ENCODE data around the gene STIM2.
"Not testable (repeated sequence)": the region's sequence is repeated elsewhere in the genome, so short reads cannot be mapped to it uniquely, and the experiment has no call there.

The STIM2 gene

DNA sequence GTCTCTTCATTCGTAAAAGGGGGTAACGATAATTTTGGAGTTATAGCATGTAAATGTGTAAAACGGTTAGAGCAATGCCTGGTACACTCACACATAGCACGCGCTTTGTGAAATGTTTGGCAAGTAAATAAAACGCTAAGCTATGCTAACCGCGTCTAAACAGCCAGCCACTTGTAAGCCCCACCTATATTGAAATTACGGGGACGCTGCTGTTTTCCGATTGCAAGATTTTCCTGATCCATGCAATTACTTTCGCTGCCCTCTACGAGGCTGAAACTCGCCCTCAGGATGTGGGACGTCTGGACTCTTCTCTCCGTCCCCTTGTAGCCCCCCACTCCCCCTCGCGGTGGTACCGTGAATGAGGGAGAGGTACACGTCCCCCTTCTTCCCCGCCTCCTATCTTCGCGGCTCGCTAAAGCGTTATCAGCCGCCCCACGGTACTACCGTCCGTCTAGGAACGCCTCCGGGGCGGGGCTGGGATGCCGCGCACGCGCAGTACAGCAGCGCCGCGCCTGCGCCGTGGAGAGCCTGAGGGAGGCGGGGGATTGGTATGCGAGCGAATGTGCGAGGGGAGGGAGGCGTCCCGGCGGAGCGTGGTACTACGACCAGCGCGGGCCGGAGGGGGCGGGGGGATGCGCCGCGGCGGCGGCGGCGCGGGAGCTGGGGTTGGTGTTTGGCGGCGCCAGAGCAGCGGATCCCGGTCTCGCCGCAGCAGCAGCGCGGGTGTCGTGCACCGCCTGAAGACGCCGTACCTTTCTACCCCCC, at the start of gene STIM2:
TSS of gene STIM2 (plus strand) at position 685 of the 765 bp plus-strand sequence.
- DNase-seq: peak; percentile 100

DNA sequence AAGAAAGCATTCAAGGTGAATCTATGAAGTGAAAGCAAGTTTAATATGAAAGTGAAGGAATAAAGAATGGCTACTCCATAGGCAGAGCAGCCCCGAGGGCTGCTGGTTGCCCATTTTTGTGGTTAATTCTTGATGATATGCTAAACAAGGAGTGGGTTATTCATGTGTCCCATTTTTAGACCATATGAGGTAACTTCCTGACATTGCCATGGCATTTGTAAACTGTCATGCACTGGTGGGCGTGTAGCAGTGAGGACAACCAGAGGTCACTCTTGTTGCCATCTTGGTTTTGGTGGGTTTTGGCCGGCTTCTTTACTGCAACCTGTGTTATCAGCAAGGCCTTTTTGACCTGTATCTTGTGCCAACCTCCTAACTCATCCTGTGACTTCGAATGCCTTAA, 49.1 kb upstream of the STIM2 start:
- not testable (repeated sequence) for DNase-seq

DNA sequence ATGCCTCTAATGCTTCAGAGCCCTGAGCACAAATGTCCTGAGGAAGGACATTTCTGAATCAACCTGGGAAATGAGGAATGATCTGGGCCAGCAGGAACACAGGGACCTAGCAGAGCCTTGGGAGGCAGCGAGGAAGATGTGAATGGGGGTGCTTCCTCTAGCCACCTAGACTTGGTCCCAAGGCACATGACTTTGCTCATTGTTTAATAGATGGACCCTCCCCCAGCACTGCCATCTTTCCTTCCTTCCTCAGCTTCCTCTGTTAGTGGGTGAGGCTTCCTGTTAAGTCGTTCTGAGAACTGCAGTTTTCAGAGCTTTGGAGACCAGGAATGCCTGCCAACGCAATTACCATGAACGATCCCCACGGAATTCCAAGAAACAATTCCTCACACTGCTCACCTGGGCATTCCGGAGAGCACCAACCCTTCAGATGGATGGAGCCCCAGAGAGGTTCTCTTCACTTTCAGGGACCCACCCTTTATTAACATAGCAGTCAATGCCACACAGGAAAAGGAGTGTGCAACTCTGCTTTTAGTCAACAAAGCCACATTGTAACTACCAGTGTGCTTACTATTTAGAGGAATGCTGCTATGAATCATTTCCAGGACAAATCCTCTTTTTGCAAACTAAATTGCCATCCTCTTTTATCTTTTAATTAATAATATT, 48.5 kb upstream of the STIM2 start:
- DNase-seq: no peak

DNA sequence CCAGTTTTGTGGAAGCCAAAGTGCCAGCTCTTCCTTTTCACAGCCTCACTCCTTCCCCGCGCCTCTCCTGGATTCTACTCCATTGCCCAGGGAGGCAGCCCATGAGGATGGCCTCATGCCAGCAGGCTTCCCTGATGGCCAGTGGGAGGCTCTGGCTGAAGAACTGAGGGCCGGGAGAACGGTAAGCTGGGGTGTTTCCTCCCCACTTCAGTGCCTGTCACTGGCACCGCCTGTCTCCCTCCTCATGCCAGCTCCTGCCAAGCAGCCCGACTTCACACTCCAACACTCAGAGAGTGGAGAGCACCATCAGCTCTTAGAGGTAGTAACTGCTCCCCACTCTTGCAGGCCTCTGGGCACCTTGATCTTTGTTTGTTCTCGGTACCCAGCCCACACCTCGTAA, 46.9 kb upstream of the STIM2 start:
- no peak for DNase-seq

DNA sequence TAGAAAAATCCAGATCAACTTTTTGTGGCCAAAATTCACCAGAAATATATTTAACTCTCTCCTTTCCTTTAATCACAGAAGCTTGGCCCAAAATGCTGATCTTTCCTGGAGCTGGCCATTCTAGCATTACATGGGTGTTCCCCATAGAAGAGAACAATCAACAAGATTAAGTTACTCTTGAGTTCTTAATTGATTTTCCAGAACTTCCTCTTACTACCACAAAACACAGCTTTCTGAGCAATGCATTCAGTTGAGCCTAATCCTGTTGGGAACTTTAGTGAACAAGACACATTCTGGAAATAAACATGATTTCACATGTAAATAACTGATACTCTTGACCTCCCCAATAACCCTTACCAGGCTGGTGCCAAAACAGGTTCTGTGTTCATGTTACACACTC, 45.4 kb upstream of the STIM2 start:
- DNase-seq: no peak

DNA sequence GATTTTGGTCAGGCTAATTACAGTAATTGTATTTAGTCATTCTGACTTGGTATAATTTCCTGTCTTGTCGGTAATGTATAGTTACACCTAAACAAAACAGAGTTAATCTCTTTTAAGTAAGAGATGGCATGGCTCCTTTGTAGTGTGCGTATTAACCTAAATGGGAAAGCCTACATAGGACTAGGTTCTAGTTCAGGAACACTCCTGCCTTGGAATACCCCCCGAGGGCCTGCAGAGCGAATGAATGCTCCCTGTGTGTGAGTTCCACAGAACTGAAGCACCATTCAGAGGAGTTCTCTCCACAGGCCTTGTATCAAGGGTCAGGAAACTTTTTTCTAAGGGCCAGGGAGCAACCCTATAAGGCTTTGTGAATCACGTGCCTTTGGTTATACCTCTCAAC, 44.9 kb upstream of the STIM2 start:
- no peak for DNase-seq

DNA sequence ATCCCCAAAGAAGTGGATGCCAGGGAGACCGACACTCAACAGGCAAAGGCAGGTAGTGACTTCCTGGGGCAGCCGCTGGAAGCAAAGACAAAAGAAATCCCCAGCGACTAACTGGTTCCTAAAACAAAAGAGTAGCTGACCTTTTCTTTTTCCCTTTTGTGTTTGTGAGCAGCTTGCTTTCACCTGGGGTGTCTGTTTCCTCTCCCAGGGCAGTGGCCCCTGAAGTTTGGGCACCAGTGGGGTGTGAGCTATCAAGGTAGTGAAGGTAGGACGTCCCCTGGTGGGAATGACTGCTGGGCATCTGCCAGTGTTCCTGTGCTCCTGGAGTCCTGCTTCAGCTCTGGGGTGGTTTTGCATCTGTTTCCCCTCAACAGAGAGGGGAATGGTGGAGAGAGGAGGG, 41.6 kb upstream of the STIM2 start:
- DNase-seq: no peak

DNA sequence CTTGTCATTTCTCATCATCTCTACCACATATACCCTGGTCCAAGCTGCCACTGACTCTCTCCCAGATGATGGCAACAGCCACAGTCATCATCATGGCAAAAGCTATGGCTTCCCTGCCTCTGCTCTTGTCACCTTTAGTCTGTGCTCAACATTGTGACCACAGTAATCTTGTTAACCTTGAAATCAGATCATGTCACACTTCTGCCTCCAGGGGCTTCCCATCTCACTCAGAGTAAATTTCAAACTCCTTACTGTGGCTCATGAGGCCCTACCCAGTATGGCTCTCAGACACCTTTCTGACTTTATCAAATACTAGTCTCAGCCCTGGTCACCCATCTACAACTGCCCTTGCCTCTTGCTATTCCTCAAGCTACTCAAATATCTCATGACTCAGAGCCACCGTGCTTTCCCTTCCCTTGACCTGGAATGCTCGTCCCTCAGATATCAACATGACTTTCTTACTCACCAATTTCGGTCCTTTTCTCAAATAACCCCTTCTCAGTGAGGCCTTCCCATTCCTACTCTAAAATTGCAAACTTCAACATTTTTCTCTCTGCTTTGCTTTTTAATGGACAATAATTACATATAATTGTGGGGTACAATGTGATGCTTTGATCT, 41.1 kb upstream of the STIM2 start:
- no peak for DNase-seq

DNA sequence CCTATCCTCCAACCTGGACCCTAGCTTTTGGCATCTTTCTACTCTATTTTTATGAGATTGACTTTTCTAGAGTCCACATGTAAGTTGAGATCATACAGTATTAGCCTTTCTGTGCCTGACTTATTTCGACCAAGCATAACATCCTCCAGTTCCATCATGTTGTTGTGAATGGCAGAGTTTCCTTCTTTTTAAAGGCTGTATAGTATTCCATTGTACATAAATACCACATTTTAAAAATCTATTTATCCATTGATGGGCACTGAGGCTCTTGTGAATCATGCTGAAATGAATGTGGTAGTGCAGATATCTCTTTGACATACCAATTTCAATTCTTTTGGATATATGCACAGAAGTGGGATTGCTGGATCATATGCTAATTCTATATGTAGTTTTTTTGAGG, 40.3 kb upstream of the STIM2 start:
- DNase-seq: no peak

DNA sequence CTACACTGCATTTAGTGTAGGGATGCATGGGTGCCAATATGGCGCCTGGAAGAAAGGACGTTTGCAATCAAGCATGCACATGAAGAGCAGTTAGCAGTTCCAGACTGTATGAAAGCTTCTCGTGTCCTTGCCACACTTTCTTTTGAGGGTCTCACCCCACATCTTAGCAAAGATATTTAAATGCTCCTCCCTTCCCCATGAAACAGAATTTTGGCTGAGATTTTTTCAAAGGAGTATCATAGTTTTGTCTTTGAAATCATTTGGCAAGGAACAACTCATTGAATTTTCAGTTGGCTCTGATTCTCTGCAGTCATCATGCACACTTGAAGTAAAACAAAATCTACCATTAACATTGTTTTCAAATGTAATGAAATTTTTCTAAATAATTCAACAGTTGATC, 39.6 kb upstream of the STIM2 start:
- no peak for DNase-seq

DNA sequence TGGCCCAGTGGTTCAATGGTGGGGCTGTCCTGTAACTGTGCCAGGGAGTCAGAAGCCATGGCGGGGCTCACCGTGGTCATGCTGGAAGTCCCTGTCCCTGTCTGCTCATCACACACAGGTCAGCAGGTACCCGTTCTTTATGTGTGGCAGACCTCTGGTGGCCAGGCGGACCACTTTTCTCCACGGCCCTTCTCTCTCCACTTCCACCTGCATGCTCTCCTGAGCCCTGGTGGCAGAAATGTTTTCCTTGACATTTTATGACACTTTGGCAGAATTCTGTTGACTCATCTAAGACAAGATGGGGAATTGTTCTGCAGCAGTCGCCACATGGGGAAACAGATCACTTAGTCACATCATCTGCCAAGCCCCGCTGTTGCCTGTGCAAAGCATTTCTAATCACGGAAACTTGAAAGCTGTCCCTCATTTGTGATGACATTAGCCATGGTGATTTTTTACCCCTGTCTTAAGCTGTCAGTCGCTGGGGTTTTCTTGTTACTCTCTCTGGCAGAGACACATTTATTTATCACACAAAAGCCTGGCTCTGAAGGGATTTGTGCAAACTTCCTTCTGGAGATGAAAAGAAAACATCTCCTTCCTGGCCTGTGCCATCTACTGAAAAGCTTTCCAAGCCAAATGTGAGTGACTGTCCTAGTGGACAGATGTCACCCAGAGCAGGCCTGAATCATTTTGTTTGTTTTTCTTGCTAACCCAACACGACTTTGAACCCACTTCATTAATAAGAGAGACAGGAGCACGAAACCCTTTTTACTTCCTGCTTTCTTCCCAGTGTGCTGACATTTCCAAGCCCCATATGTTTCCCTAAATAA, 38.8 kb upstream of the STIM2 start:
- no peak for DNase-seq

DNA sequence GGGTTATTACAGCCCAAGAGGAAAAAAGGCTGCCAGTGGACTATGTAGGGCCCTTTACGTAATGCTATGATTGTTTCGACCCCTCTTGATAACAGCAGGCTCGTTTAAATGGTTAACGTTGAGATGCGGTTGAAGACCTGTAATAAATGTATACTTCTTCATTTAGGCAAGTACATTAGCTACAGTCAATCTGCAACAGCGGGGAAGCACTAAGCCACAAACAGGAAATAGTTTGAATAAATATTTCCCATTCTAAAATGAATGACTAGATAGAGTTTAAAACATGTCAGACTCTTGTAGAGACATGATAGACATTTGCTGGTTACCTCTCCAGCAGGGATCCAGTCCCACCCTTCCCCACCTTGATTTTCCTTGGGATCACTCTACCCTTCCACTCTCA, 38.1 kb upstream of the STIM2 start:
- no peak for DNase-seq

DNA sequence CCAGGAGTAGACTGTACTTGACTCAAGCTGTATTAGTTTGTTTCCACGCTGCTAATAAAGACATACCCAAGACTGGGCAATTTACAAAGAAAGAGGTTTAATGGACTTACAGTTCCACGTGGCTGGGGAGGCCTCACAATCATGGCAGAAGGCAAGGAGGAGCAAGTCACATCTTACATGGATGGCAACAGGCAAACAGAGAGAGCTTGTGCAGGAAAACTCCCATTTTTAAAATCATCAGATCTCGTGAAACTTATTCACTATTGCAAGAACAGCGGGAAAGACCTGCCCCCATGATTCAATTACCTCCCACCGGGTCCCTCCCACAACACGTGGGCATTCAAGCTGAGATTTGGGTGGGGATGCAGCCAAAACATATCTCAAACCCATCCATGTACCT, 37.7 kb upstream of the STIM2 start:
- DNase-seq: not testable (repeated sequence)

DNA sequence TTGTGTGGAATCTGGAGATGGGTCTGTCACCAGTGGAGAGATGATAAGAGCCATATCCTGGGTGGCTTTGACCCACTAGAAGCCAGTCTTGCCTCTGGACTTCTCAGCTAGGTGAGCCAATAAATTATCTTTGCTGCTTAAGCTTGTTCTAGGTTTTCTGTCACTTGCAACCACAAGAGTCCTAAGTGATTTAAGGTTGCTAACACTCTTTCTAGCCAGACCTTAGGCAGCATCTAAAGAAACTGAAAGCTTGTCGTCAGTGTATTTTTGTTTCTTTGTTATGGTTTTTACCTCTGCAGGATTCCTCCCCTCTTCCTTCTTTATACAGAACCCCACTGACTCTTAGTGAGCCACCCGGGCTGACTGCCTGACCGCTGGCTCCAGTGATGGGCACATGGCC, 37.1 kb upstream of the STIM2 start:
- DNase-seq: no peak

DNA sequence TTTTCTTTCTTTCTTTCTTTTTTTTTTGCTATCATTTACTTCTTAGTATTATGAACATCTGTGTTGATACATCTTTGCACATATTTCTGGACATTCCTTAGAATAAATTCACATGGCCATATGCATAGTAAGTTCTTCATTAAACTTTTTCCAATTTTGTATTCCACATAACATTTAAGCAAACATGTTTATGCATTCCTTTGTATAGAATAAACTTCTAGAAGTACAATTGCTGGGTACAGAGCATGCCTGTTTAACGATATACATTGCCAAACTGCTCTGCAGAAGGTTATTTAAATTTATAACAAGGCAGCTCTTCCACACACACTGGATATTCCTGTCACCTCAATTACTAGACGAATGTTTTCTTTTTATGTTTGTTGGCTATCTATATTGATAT, 36.0 kb upstream of the STIM2 start:
- no peak for DNase-seq

DNA sequence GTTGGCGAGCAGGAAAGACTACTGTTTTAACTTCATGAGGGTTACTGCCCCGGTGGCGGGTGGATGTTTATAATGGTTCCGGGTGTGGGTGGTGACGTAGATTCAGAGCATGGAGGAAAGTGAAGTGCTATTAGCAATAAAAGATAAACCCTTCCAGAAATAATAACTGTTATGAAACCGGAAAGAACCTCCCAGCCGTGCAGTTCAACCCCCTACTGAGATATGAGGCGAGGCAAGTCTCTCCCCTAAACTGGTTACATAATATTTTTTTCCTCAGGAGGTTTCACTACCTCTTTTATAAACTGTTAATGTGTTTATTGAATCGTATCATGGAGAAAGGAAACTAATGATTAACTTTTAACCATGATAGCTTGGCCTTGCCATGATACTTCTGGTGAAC, 33.9 kb upstream of the STIM2 start:
- DNase-seq: no peak

DNA sequence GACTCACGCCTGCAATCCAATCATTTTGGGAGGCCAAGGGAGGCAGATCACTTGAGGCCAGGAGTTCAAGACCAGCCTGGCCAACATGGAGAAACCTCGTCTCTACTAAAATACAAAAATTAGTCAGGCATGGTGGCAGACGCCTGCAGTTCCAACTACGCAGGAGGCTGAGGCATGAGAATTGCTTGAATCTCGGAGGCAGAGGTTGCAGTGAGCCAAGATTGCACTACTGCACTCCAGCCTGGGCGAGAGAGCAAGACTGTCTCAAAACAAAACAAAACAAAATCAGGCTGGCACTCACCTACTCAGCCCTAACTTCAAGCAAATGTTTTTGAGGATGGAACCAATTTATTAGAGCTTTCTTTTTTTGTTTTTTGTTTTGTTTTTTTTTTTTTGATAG, 33.3 kb upstream of the STIM2 start:
- DNase-seq: not testable (repeated sequence)

DNA sequence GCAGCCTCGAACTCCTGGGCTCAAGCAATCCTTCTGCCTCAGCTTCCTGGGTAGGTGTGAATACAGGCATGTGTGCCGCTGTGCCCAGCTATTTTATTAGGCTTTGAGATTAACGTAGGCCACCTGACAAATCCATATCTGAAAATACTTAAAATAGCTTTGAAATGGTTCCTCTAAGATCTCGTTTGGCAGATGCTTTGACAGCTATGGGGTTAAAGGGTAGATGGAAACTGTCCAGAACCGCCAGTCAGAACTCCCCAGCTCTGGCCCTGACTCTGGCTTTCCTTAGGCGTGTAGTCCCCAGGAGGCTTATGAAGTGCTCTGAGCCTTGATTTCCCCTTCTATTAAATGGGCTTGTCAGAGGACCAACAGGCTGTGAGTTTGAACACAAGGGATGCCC, 32.8 kb upstream of the STIM2 start:
- no peak for DNase-seq

DNA sequence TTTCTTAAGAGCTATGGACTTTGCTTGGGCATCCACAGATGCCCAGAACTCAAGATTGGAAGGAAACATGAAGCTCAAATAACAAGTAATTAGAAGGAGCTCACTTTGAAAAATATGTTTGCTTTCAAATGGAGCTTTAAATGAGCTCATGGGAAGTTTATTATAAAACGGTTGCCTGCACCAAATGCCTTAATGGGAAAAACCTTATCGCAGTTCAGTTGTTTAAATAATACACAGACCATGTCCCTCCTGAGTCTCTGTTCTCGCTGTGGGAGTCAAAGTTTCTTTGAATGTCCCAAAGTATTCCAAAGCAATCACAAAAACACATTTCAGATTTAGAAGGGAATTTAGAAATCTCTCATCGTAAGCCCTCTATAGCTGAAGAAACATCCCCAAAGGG, 31.6 kb upstream of the STIM2 start:
- DNase-seq: no peak

DNA sequence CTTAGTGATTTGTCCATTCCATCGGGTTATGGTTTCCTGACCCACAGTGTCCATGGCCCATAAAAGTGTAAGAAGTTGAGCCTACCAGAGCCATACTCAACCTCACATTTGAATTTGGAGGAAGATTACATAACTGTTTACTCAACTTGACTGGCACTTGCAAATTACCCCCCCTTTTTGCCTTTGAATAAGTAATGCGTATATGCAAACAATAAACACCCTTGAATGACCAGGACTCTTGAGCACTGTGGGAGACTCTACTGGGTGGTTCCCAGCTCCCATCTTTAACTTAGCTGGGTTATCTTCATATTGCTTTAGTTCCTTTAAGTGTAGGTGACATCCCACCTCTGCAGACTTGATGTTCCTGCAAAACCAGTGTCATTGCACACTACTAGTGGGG, 30.6 kb upstream of the STIM2 start:
- DNase-seq: no peak

DNA sequence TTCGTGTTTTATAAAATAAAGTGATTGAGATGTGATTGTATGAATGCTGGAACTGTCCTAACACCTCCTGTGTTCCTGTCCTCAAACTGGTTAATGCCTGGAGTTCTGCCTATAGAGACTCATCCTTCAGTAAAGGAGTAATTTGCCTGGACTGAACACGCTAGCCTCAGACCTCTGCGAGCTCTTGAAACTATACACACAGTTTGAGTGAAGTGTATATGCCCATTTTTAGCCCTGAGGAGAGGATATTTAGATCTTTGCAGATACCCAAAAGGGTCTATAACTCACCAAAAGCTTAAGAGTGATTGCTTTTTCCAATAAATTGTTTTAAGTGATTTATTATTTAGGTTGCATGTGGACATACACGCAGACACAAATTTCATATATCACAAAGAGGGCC, 29.9 kb upstream of the STIM2 start:
- no peak for DNase-seq

DNA sequence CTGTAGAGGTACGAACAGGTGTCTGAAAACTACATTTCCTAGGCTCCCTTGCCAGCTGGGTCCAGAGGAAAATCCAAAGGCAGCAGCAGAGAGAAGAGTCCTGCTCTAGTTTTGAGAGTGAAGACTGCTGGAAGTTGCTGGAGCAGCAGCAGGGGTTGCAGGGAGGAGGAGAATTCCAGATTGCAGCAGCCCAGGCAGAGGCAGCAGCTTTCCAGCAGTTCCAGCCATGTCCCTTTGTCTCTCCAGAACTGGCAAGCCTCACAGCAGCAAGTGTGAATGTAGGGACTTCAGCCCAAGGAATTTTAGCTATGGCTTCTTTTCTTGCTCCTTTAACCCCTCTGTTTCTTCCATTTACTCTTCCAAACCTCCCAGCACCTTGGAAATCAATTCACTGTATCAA, 24.1 kb upstream of the STIM2 start:
- DNase-seq: no peak
